ENCODE results near the gene KMT2B.

The KMT2B gene

GRCh38 chr19:35786299-35787160, 68.7 kb downstream of the KMT2B start (continued):
- TF ChIP-seq ZNF221 (tag by site-specific recombination; IDR thresholded peaks at IDR 0.05; ENCODE audit: borderline replicate concordance) (no peak), ZSCAN16 (tag by site-specific recombination; IDR thresholded peaks at IDR 0.05) (no peak), RBAK (tag by site-specific recombination; IDR thresholded peaks at IDR 0.05) (no peak), GLIS2 (tag by site-specific recombination; IDR thresholded peaks at IDR 0.05) (peak; percentile 46; the same call in 1 of the 2 replicates), ZNF837 (tag by site-specific recombination; IDR thresholded peaks at IDR 0.05) (no peak)

- CTCF ChIA-PET: interaction anchor here (0.6 to 1.1 kb wide), 2 partner anchors 14 to 718 kb away, joined by 3 read pairs; no protein-coding TSS in a partner anchor
- no peaks in the 10 kb centered on the region for H3K9me3 ChIP-seq (ENCODE audit: control insufficient read depth, insufficient read depth, low read depth, low read length)
- H3K36me3 ChIP-seq (ENCODE audit: control insufficient read depth in 2 of 2, insufficient read depth in 1 of 2, low read length in 2 of 2): peaks cover 12 to 13% of the 10 kb centered on the region in 2 experiments
These were observed 69.5 kb downstream of the KMT2B start for GRCh38 chr19:35787227-35787799.

More at GRCh38 chr19:35787227-35787799, 69.5 kb downstream of the KMT2B start:
- POLR2A ChIA-PET: interaction anchor here (0.5 to 0.7 kb wide), 2 partner anchors 88 to 106 kb away, joined by 3 to 4 read pairs; no protein-coding TSS in a partner anchor
- Histone ChIP-seq H3K27ac (ENCODE audit: extremely low read depth, low read depth, low read length) (no peak overlapping the region), H3K4me1 (ENCODE audit: control insufficient read depth, insufficient read depth, low read length) (no peaks in the 10 kb centered on the region), H3K4me3 (ENCODE audit: low read depth, low read length) (no peak overlapping the region)
- TF ChIP-seq ZNF473 (tag by site-specific recombination; IDR thresholded peaks at IDR 0.05): no peak
- TF ChIP-seq ZBTB10 (tag by site-specific recombination; IDR thresholded peaks at IDR 0.05): peak; percentile 70; the same call in 1 of the 2 replicates
- no peak for TF ChIP-seq ZNF350 (tag by site-specific recombination; IDR thresholded peaks at IDR 0.05)
- 0 out of 2 replicates have a peak, but pooled peaks have one; percentile 20 for TF ChIP-seq PATZ1 (tag by site-specific recombination; IDR thresholded peaks at IDR 0.05)
- no peak for TF ChIP-seq KLF17 (tag by site-specific recombination; IDR thresholded peaks at IDR 0.05)
- TF ChIP-seq ZNF518A (tag by site-specific recombination; conservative IDR thresholded peaks at IDR 0.05; ENCODE audit: low read depth): no peak
- TF ChIP-seq ZNF626 (tag by site-specific recombination; IDR thresholded peaks at IDR 0.05): no peak
- peak; percentile 42; the same call in 1 of the 2 replicates for TF ChIP-seq KLF8 (tag by site-specific recombination; IDR thresholded peaks at IDR 0.05)
- no peak for TF ChIP-seq ZNF596 (tag by site-specific recombination; IDR thresholded peaks at IDR 0.05)
- TF ChIP-seq ZIC2 (tag by site-specific recombination; IDR thresholded peaks at IDR 0.05): peak; percentile 39; the same call in 1 of the 2 replicates
- no peak for TF ChIP-seq ZNF133 (tag by site-specific recombination; IDR thresholded peaks at IDR 0.05)
- TF ChIP-seq ZFP69B (tag by site-specific recombination; IDR thresholded peaks at IDR 0.05): no peak
